Spleen (tissue), 7 donors: Measurements from ENCODE around the gene LRWD1.

Experiments
- CTCF ChIP-seq, 11 experiments: fragments of 200-600 bp in 7 of 11; fragments of 450-650 bp in 4 of 11; sonication (generic) in 4 of 11; IDR thresholded peaks in 8 of 11; conservative IDR thresholded peaks in 3 of 11; 1 replicate in 7 of 11; 2 replicates in 4 of 11; pipeline versions ENCODE4 v1.4.0 to v1.8.0; 2016 to 2021; ENCODE audit warnings: antibody characterized with exemption in 11 of 11, inconsistent platforms in 4 of 11, mild to moderate bottlenecking in 1 of 11
- POLR2A ChIP-seq, 3 donors: fragments of 450-650 bp; IDR thresholded peaks; one replicate each; pipeline ENCODE4 v1.5.1; 2017; ENCODE audit warnings: antibody characterized with exemption in 3 of 3, mild to moderate bottlenecking in 1 of 3
- POLR2AphosphoS5 ChIP-seq, 3 donors: sonication (generic); formaldehyde crosslinking; IDR thresholded peaks; one replicate each; pipeline ENCODE4 v1.5.1; 2017; ENCODE audit warnings: antibody characterized with exemption in 3 of 3
- donor health status: DM: no; HTN: no; CAD: no; lungs with moderate emphysema.
- donor health status: DM: no; HTN: no; CAD: no.
- donor health status: DM: no; HTN: no; CAD: no.

- TF ChIP-seq POLR2A (IDR thresholded peaks at IDR 0.05): no peak
- TF ChIP-seq CTCF (IDR thresholded peaks at IDR 0.05 in 8 of 11, conservative IDR thresholded peaks at IDR 0.05 in 3 of 11): no peak
- no peak for TF ChIP-seq POLR2AphosphoS5 (IDR thresholded peaks at IDR 0.05)
Measured at GRCh38 chr7:102416406-102416805, 48.4 kb upstream of the LRWD1 start.
